Subcutaneous abdominal adipose tissue (tissue), 5 donors: ENCODE data around the gene EFCAB6.

Experiments
- H3K27ac ChIP-seq: one replicate; pipeline ENCODE4 v1.7.0; 2013; ENCODE audit warnings: low read depth, mild to moderate bottlenecking, inconsistent platforms, low read length, moderate library complexity
- H3K27me3 ChIP-seq, 5 donors: one replicate each; pipeline ENCODE4 v1.7.0; 2013; ENCODE audit warnings: low read length in 5 of 5, inconsistent platforms in 1 of 5; ENCODE audit not compliant: control insufficient read depth in 5 of 5, insufficient read depth in 4 of 5
- H3K36me3 ChIP-seq, 5 donors: one replicate each; pipeline ENCODE4 v1.7.0; 2013; ENCODE audit warnings: low read length in 5 of 5; ENCODE audit not compliant: control insufficient read depth in 5 of 5, insufficient read depth in 5 of 5
- H3K4me1 ChIP-seq, 5 donors: one replicate each; pipeline ENCODE4 v1.7.0; 2013; ENCODE audit warnings: low read length in 5 of 5, mild to moderate bottlenecking in 3 of 5, moderate library complexity in 1 of 5; ENCODE audit not compliant: control insufficient read depth in 5 of 5, insufficient read depth in 5 of 5
- H3K4me3 ChIP-seq, 5 donors: one replicate each; pipeline ENCODE4 v1.7.0; 2013; ENCODE audit warnings: low read length in 5 of 5, low read depth in 1 of 5
- H3K9ac ChIP-seq, 5 donors: one replicate each; pipeline ENCODE4 v1.7.0; 2013; ENCODE audit warnings: low read length in 5 of 5, mild to moderate bottlenecking in 4 of 5, moderate library complexity in 3 of 5
- H3K9me3 ChIP-seq, 5 donors: one replicate each; pipeline ENCODE4 v1.7.0; 2013; ENCODE audit warnings: low read length in 5 of 5; ENCODE audit not compliant: control insufficient read depth in 5 of 5
- donor health status: healthy.
- donor health status: healthy.
- donor health status: healthy.
- donor health status: healthy.
- donor health status: healthy.

Gene EFCAB6

GRCh38 chr22:43698403-43698802, 113.7 kb downstream of the EFCAB6 start:
- no peak overlapping the region for H3K27ac ChIP-seq
- no peaks in the 10 kb centered on the region for H3K4me1 ChIP-seq
- H3K9ac ChIP-seq, result no peak overlapping the region
- H3K4me3 ChIP-seq, result no peak overlapping the region
- H3K9me3 ChIP-seq, result peaks cover 0 to 6% (median 0%) of the 10 kb centered on the region in 5 donors
- H3K27me3 ChIP-seq, result no peaks in the 10 kb centered on the region
- H3K36me3 ChIP-seq, result no peaks in the 10 kb centered on the region

- Histone ChIP-seq H3K27ac (no peak overlapping the region), H3K27me3 (no peaks in the 10 kb centered on the region), H3K9ac (no peak overlapping the region), H3K9me3 (peaks cover 0 to 2% (median 0%) of the 10 kb centered on the region in 5 donors), H3K4me1 (no peaks in the 10 kb centered on the region), H3K36me3 (no peaks in the 10 kb centered on the region), H3K4me3 (no peak overlapping the region)
Measured at GRCh38 chr22:43697894-43698293, 114.2 kb downstream of the EFCAB6 start.

GRCh38 chr22:43693249-43693648, 118.9 kb downstream of the EFCAB6 start:
- H3K9ac ChIP-seq, result no peak overlapping the region
- no peak overlapping the region for H3K27ac ChIP-seq
- H3K4me3 ChIP-seq, result no peak overlapping the region
- no peaks in the 10 kb centered on the region for H3K27me3 ChIP-seq
- no peaks in the 10 kb centered on the region for H3K36me3 ChIP-seq
- H3K9me3 ChIP-seq, result no peaks in the 10 kb centered on the region
- H3K4me1 ChIP-seq, result no peaks in the 10 kb centered on the region

- Histone ChIP-seq H3K27me3 (no peaks in the 10 kb centered on the region), H3K9ac (no peak overlapping the region), H3K27ac (no peak overlapping the region), H3K36me3 (no peaks in the 10 kb centered on the region), H3K4me1 (no peaks in the 10 kb centered on the region), H3K4me3 (no peak overlapping the region), H3K9me3 (no peaks in the 10 kb centered on the region)
Measured at GRCh38 chr22:43689356-43689755, 122.7 kb downstream of the EFCAB6 start.

GRCh38 chr22:43682851-43683250, 129.3 kb downstream of the EFCAB6 start:
- H3K4me1 ChIP-seq, result no peaks in the 10 kb centered on the region
- H3K27ac ChIP-seq, result no peak overlapping the region

GRCh38 chr22:43681731-43682360, 130.3 kb downstream of the EFCAB6 start:
- no peaks in the 10 kb centered on the region for H3K27me3 ChIP-seq
- no peak overlapping the region for H3K4me3 ChIP-seq
- peaks cover 0 to 6% (median 5%) of the 10 kb centered on the region in 5 donors for H3K9me3 ChIP-seq
- H3K4me1 ChIP-seq, result no peaks in the 10 kb centered on the region
- no peaks in the 10 kb centered on the region for H3K36me3 ChIP-seq
- H3K27ac ChIP-seq, result no peak overlapping the region
- H3K9ac ChIP-seq, result no peak overlapping the region

More at GRCh38 chr22:43682851-43683250, 129.3 kb downstream of the EFCAB6 start:
- no peaks in the 10 kb centered on the region for H3K36me3 ChIP-seq
- H3K9ac ChIP-seq, result no peak overlapping the region
- no peak overlapping the region for H3K4me3 ChIP-seq
- H3K27me3 ChIP-seq, result no peaks in the 10 kb centered on the region
- peaks cover 0 to 6% (median 5%) of the 10 kb centered on the region in 5 donors for H3K9me3 ChIP-seq

GRCh38 chr22:43670513-43670912, 141.6 kb downstream of the EFCAB6 start:
- no peak overlapping the region for H3K9ac ChIP-seq
- no peaks in the 10 kb centered on the region for H3K27me3 ChIP-seq
- peaks cover 0 to 3% (median 0%) of the 10 kb centered on the region in 5 donors for H3K9me3 ChIP-seq
- H3K27ac ChIP-seq, result no peak overlapping the region
- H3K36me3 ChIP-seq, result no peaks in the 10 kb centered on the region
- no peaks in the 10 kb centered on the region for H3K4me1 ChIP-seq
- H3K4me3 ChIP-seq, result no peak overlapping the region

- H3K27me3 ChIP-seq, result no peaks in the 10 kb centered on the region
- H3K4me1 ChIP-seq, result no peaks in the 10 kb centered on the region
- H3K4me3 ChIP-seq, result no peak overlapping the region
- H3K9me3 ChIP-seq, result peaks cover 0 to 3% (median 0%) of the 10 kb centered on the region in 5 donors
- peaks cover 0 to 4% (median 0%) of the 10 kb centered on the region in 5 donors for H3K36me3 ChIP-seq
- no peak overlapping the region for H3K27ac ChIP-seq
- H3K9ac ChIP-seq, result no peak overlapping the region
Measured at GRCh38 chr22:43669190-43669589, 142.9 kb downstream of the EFCAB6 start.

GRCh38 chr22:43667656-43668055, 144.4 kb downstream of the EFCAB6 start:
- no peaks in the 10 kb centered on the region for H3K27me3 ChIP-seq

GRCh38 chr22:43666457-43666856, 145.6 kb downstream of the EFCAB6 start:
- Histone ChIP-seq H3K4me3 (no peak overlapping the region), H3K9me3 (peaks cover 0 to 3% (median 0%) of the 10 kb centered on the region in 5 donors), H3K4me1 (no peaks in the 10 kb centered on the region), H3K36me3 (peaks cover 0 to 4% (median 0%) of the 10 kb centered on the region in 5 donors), H3K27me3 (no peaks in the 10 kb centered on the region), H3K27ac (no peak overlapping the region), H3K9ac (no peak overlapping the region)

More at GRCh38 chr22:43667656-43668055, 144.4 kb downstream of the EFCAB6 start:
- no peak overlapping the region for H3K9ac ChIP-seq
- H3K27ac ChIP-seq, result no peak overlapping the region
- peaks cover 0 to 3% (median 0%) of the 10 kb centered on the region in 5 donors for H3K9me3 ChIP-seq
- no peaks in the 10 kb centered on the region for H3K4me1 ChIP-seq
- peaks cover 0 to 4% (median 0%) of the 10 kb centered on the region in 5 donors for H3K36me3 ChIP-seq
- H3K4me3 ChIP-seq, result no peak overlapping the region
